ENCODE data around the gene COIL. TPM values are rescaled to one million over a fixed set of nuclear protein-coding genes. Genes with fewer than 3 reads are reported as not detected.

COIL gene
- polyA plus RNA-seq, 3 donors, result 3.0 to 6.6 (median 5.3) TPM

GRCh38 chr17:56926270-56926669, 34.6 kb downstream of the COIL start:
- TF ChIP-seq CTCF (IDR thresholded peaks at IDR 0.05), result no peak

GRCh38 chr17:56925088-56925487, 35.8 kb downstream of the COIL start:
- DNase-seq, result no peak
- Mint-ChIP-seq H3K27me3 (ENCODE audit: low read depth in 3 of 3) (peaks cover 2 to 3% (median 2%) of the 10 kb centered on the region in 3 donors), H3K9me3 (peaks cover 0 to 21% (median 13%) of the 10 kb centered on the region in 7 donors), H3K36me3 (no peaks in the 10 kb centered on the region), H3K27ac (no peak overlapping the region), H3K4me3 (no peak overlapping the region), H3K4me1 (peaks cover 5% of the 10 kb centered on the region)
- Histone ChIP-seq H3K9ac (ENCODE audit: insufficient read depth, low read length, poor library complexity, severe bottlenecking) (no peak overlapping the region), H3K9me3 (replicated peaks in 1 of 2; ENCODE audit: control insufficient read depth in 1 of 2, insufficient read depth in 1 of 2, low read length in 2 of 2) (peaks cover 8 to 13% of the 10 kb centered on the region in 2 donors), H3K4me2 (replicated peaks; ENCODE audit: extremely low read depth, low read length, poor library complexity, severe bottlenecking) (no peak overlapping the region), H3K4me3 (replicated peaks in 1 of 3; ENCODE audit: low read depth in 2 of 3, low read length in 3 of 3) (no peak overlapping the region), H3K4me1 (ENCODE audit: control insufficient read depth in 1 of 2, insufficient read depth in 2 of 2, low read length in 2 of 2) (peaks cover 3 to 4% of the 10 kb centered on the region in 2 donors), H2AFZ (ENCODE audit: insufficient read depth, low read depth, low read length, poor library complexity, severe bottlenecking) (no peak overlapping the region), H3K79me2 (ENCODE audit: insufficient read depth, low read length) (no peaks in the 10 kb centered on the region), H4K20me1 (ENCODE audit: insufficient read depth, low read length) (no peaks in the 10 kb centered on the region), H3K27ac (ENCODE audit: low read depth in 1 of 2, low read length in 2 of 2) (no peak overlapping the region), H3K36me3 (replicated peaks in 1 of 2; ENCODE audit: control insufficient read depth in 1 of 2, insufficient read depth in 2 of 2, low read length in 2 of 2) (no peaks in the 10 kb centered on the region), H3K27me3 (ENCODE audit: control insufficient read depth in 2 of 2, insufficient read depth in 2 of 2, low read length in 2 of 2) (no peaks in the 10 kb centered on the region)
- no peak for TF ChIP-seq CTCF (IDR thresholded peaks at IDR 0.05)
- intact Hi-C loops (cut with micrococcal nuclease), result no loop called here
- no CpG with 5 or more reads among the region's 2 CpGs for WGBS (ENCODE audit: insufficient coverage)

More at GRCh38 chr17:56926270-56926669, 34.6 kb downstream of the COIL start:
- Histone ChIP-seq H3K4me3 (replicated peaks in 1 of 3; ENCODE audit: low read depth in 2 of 3, low read length in 3 of 3) (no peak overlapping the region), H3K79me2 (ENCODE audit: insufficient read depth, low read length) (no peaks in the 10 kb centered on the region), H3K9me3 (replicated peaks in 1 of 2; ENCODE audit: control insufficient read depth in 1 of 2, insufficient read depth in 1 of 2, low read length in 2 of 2) (peaks cover 8 to 24% of the 10 kb centered on the region in 2 donors), H2AFZ (ENCODE audit: insufficient read depth, low read depth, low read length, poor library complexity, severe bottlenecking) (no peak overlapping the region), H3K4me2 (replicated peaks; ENCODE audit: extremely low read depth, low read length, poor library complexity, severe bottlenecking) (no peak overlapping the region), H3K27ac (ENCODE audit: low read depth in 1 of 2, low read length in 2 of 2) (no peak overlapping the region), H4K20me1 (ENCODE audit: insufficient read depth, low read length) (no peaks in the 10 kb centered on the region), H3K27me3 (ENCODE audit: control insufficient read depth in 2 of 2, insufficient read depth in 2 of 2, low read length in 2 of 2) (no peaks in the 10 kb centered on the region), H3K4me1 (ENCODE audit: control insufficient read depth in 1 of 2, insufficient read depth in 2 of 2, low read length in 2 of 2) (no peaks in the 10 kb centered on the region), H3K9ac (ENCODE audit: insufficient read depth, low read length, poor library complexity, severe bottlenecking) (no peak overlapping the region), H3K36me3 (replicated peaks in 1 of 2; ENCODE audit: control insufficient read depth in 1 of 2, insufficient read depth in 2 of 2, low read length in 2 of 2) (no peaks in the 10 kb centered on the region)
- no peak for DNase-seq
- Mint-ChIP-seq H3K4me3 (no peak overlapping the region), H3K9me3 (peaks cover 0 to 29% (median 18%) of the 10 kb centered on the region in 7 donors), H3K36me3 (no peaks in the 10 kb centered on the region), H3K27ac (no peak overlapping the region), H3K4me1 (peaks cover 5% of the 10 kb centered on the region), H3K27me3 (ENCODE audit: low read depth in 3 of 3) (peaks cover 2 to 3% (median 2%) of the 10 kb centered on the region in 3 donors)
- intact Hi-C loops (cut with micrococcal nuclease), result no loop called here
